ENCODE results near the gene FILIP1L.

DNA sequence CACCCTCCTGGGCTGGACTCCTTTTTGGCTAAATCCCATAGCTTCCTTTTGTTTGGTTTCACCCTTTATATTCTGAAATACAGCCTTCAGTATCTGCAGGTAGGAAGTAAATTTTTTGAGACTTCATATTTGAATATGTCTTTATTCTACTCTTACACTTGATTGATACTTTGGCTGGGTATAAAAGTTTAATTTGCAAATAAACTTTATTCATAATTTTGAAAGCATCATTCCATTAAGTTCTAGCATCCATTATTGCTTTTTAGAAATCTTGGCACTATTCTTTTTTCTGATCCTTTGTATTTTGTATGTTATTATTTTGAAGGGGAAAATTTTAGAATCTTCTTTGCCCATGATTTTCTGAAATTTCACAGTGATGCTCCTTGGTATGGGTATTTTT lies 41.3 kb upstream of the FILIP1L start:
- TF ChIP-seq EZH2phosphoT487 (conservative IDR thresholded peaks at IDR 0.05; ENCODE audit: low read length) = no peak
- TF ChIP-seq, protein P1, sequence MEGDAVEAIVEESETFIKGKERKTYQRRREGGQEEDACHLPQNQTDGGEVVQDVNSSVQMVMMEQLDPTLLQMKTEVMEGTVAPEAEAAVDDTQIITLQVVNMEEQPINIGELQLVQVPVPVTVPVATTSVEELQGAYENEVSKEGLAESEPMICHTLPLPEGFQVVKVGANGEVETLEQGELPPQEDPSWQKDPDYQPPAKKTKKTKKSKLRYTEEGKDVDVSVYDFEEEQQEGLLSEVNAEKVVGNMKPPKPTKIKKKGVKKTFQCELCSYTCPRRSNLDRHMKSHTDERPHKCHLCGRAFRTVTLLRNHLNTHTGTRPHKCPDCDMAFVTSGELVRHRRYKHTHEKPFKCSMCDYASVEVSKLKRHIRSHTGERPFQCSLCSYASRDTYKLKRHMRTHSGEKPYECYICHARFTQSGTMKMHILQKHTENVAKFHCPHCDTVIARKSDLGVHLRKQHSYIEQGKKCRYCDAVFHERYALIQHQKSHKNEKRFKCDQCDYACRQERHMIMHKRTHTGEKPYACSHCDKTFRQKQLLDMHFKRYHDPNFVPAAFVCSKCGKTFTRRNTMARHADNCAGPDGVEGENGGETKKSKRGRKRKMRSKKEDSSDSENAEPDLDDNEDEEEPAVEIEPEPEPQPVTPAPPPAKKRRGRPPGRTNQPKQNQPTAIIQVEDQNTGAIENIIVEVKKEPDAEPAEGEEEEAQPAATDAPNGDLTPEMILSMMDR (IDR thresholded peaks at IDR 0.05; ENCODE audit: insufficient read depth, low read length, poor library complexity, severe bottlenecking) = no peak
